Activated T-cell treated with anti-CD3 and anti-CD28 coated beads, Interleukin-2, amount 50 U/mL, for 24 hours (primary cell): ENCODE results near the gene TMX2.
"Not testable (repeated sequence)": the region's sequence is repeated elsewhere in the genome, so short reads cannot be mapped to it uniquely, and the experiment has no call there.

Experiments used
- DNase-seq: peaks from one replicate; pipeline ENCODE4 v3.0.0-alpha.2; 2020
- H3K27ac Mint-ChIP-seq: 2 replicates; pipeline ENCODE4 v1.8.0; 2020; ENCODE audit warnings: mild to moderate bottlenecking, mixed read lengths
- H3K27me3 Mint-ChIP-seq: 2 replicates; pipeline ENCODE4 v1.8.0; 2020; ENCODE audit warnings: mixed read lengths
- H3K36me3 Mint-ChIP-seq: 2 replicates; pipeline ENCODE4 v1.8.0; 2020; ENCODE audit warnings: low read depth, mixed read lengths
- H3K4me1 Mint-ChIP-seq: 2 replicates; pipeline ENCODE4 v1.8.0; 2020; ENCODE audit warnings: low read depth, mixed read lengths
- H3K4me3 Mint-ChIP-seq: 2 replicates; pipeline ENCODE4 v1.8.0; 2020; ENCODE audit warnings: mild to moderate bottlenecking, moderate library complexity, mixed read lengths
- H3K9me3 Mint-ChIP-seq: 2 replicates; pipeline ENCODE4 v1.8.0; 2020; ENCODE audit warnings: mixed read lengths

TMX2 gene

GRCh38 chr11:57699813-57700212 is 12.6 kb upstream of the TMX2 start:
- Mint-ChIP-seq H3K27ac (peak overlapping the region; percentile 74), H3K4me1 (no peaks in the 10 kb centered on the region), H3K36me3 (peaks cover 95% of the 10 kb centered on the region), H3K9me3 (no peaks in the 10 kb centered on the region), H3K4me3 (no peak overlapping the region), H3K27me3 (no peaks in the 10 kb centered on the region)
- DNase-seq, result no peak

GRCh38 chr11:57700425-57700824 is 12.0 kb upstream of the TMX2 start:
- Mint-ChIP-seq H3K27me3 (no peaks in the 10 kb centered on the region), H3K4me1 (no peaks in the 10 kb centered on the region), H3K9me3 (no peaks in the 10 kb centered on the region), H3K36me3 (peaks cover 92% of the 10 kb centered on the region), H3K4me3 (no peak overlapping the region), H3K27ac (peak overlapping the region; percentile 20)
- no peak for DNase-seq

GRCh38 chr11:57703341-57703740 is 9.1 kb upstream of the TMX2 start:
- peak overlapping the region; percentile 65 for H3K27ac Mint-ChIP-seq
- no peak overlapping the region for H3K4me3 Mint-ChIP-seq
- no peaks in the 10 kb centered on the region for H3K9me3 Mint-ChIP-seq
- no peaks in the 10 kb centered on the region for H3K27me3 Mint-ChIP-seq
- H3K36me3 Mint-ChIP-seq, result peaks cover 81% of the 10 kb centered on the region
- peaks cover 6% of the 10 kb centered on the region for H3K4me1 Mint-ChIP-seq
- no peak for DNase-seq

GRCh38 chr11:57704932-57705331 is 7.5 kb upstream of the TMX2 start:
- DNase-seq, result no peak
- no peaks in the 10 kb centered on the region for H3K27me3 Mint-ChIP-seq
- no peak overlapping the region for H3K4me3 Mint-ChIP-seq
- H3K4me1 Mint-ChIP-seq, result peaks cover 21% of the 10 kb centered on the region
- H3K36me3 Mint-ChIP-seq, result peaks cover 76% of the 10 kb centered on the region
- no peaks in the 10 kb centered on the region for H3K9me3 Mint-ChIP-seq
- H3K27ac Mint-ChIP-seq, result peak overlapping the region; percentile 60

- not testable (repeated sequence) for H3K4me3 Mint-ChIP-seq, H3K9me3 Mint-ChIP-seq, H3K27me3 Mint-ChIP-seq, H3K27ac Mint-ChIP-seq, DNase-seq
- peaks cover 71% of the 10 kb centered on the region for H3K36me3 Mint-ChIP-seq
- peaks cover 24% of the 10 kb centered on the region for H3K4me1 Mint-ChIP-seq
These were observed 7.0 kb upstream of the TMX2 start for GRCh38 chr11:57705432-57705831.

- Mint-ChIP-seq H3K27ac (peak overlapping the region; percentile 50), H3K36me3 (peaks cover 60% of the 10 kb centered on the region), H3K9me3 (no peaks in the 10 kb centered on the region), H3K4me1 (peaks cover 55% of the 10 kb centered on the region), H3K4me3 (peak overlapping the region; percentile 94), H3K27me3 (no peaks in the 10 kb centered on the region)
- DNase-seq, result no peak
These were observed 2.5 kb upstream of the TMX2 start for GRCh38 chr11:57709802-57710367.

GRCh38 chr11:57711414-57712255 is 758 bp upstream of the TMX2 start, which contains the start of gene MED19:
TSS of gene MED19 (minus strand) at chr11:57712215. CDS start at chr11:57712179, 36 bp downstream.
- peak within 1 kb of the TSS; percentile 94 for H3K4me3 Mint-ChIP-seq
- peaks cover 59% of the 10 kb centered on the region for H3K4me1 Mint-ChIP-seq
- no peaks in the 10 kb centered on the region for H3K27me3 Mint-ChIP-seq
- H3K36me3 Mint-ChIP-seq, result peaks cover 56% of the 10 kb centered on the region
- H3K27ac Mint-ChIP-seq, result peak within 1 kb of the TSS; percentile 96
- DNase-seq, result peak; percentile 82
- no peaks in the 10 kb centered on the region for H3K9me3 Mint-ChIP-seq

GRCh38 chr11:57713835-57714234 is 1.4 kb downstream of the TMX2 start:
- H3K4me1 Mint-ChIP-seq, result peaks cover 54% of the 10 kb centered on the region
- no peaks in the 10 kb centered on the region for H3K27me3 Mint-ChIP-seq
- no peaks in the 10 kb centered on the region for H3K9me3 Mint-ChIP-seq
- DNase-seq, result no peak
- peak overlapping the region; percentile 94 for H3K4me3 Mint-ChIP-seq
- peaks cover 59% of the 10 kb centered on the region for H3K36me3 Mint-ChIP-seq
- peak overlapping the region; percentile 96 for H3K27ac Mint-ChIP-seq

GRCh38 chr11:57716726-57717125 is 4.3 kb downstream of the TMX2 start:
- not testable (repeated sequence) for DNase-seq, H3K27ac Mint-ChIP-seq, H3K9me3 Mint-ChIP-seq, H3K27me3 Mint-ChIP-seq, H3K4me3 Mint-ChIP-seq
- Mint-ChIP-seq H3K36me3 (peaks cover 73% of the 10 kb centered on the region), H3K4me1 (peaks cover 28% of the 10 kb centered on the region)

GRCh38 chr11:57727185-57727584 is 14.8 kb downstream of the TMX2 start:
- H3K9me3 Mint-ChIP-seq, result no peaks in the 10 kb centered on the region
- no peak overlapping the region for H3K4me3 Mint-ChIP-seq
- H3K27me3 Mint-ChIP-seq, result no peaks in the 10 kb centered on the region
- peak overlapping the region; percentile 64 for H3K27ac Mint-ChIP-seq
- peaks cover 23% of the 10 kb centered on the region for H3K4me1 Mint-ChIP-seq
- peaks cover 64% of the 10 kb centered on the region for H3K36me3 Mint-ChIP-seq
- DNase-seq, result no peak

- no peak for DNase-seq
- Mint-ChIP-seq H3K4me1 (peaks cover 23% of the 10 kb centered on the region), H3K4me3 (no peak overlapping the region), H3K9me3 (no peaks in the 10 kb centered on the region), H3K27ac (peak overlapping the region; percentile 76), H3K27me3 (no peaks in the 10 kb centered on the region), H3K36me3 (peaks cover 63% of the 10 kb centered on the region)
These were observed 16.4 kb downstream of the TMX2 start for GRCh38 chr11:57728829-57729228.

- H3K9me3 Mint-ChIP-seq, result no peaks in the 10 kb centered on the region
- H3K27me3 Mint-ChIP-seq, result no peaks in the 10 kb centered on the region
- peaks cover 63% of the 10 kb centered on the region for H3K36me3 Mint-ChIP-seq
- DNase-seq, result no peak
- no peak overlapping the region for H3K27ac Mint-ChIP-seq
- H3K4me1 Mint-ChIP-seq, result peaks cover 23% of the 10 kb centered on the region
- H3K4me3 Mint-ChIP-seq, result no peak overlapping the region
These were observed 17.1 kb downstream of the TMX2 start for GRCh38 chr11:57729479-57729878.

- Mint-ChIP-seq H3K9me3 (no peaks in the 10 kb centered on the region), H3K36me3 (peaks cover 75% of the 10 kb centered on the region), H3K4me3 (no peak overlapping the region), H3K4me1 (peaks cover 22% of the 10 kb centered on the region), H3K27me3 (no peaks in the 10 kb centered on the region), H3K27ac (no peak overlapping the region)
- DNase-seq, result no peak
These were observed 20.3 kb downstream of the TMX2 start for GRCh38 chr11:57732661-57733060.

GRCh38 chr11:57735619-57736298 is 23.4 kb downstream of the TMX2 start:
- Mint-ChIP-seq H3K9me3 (no peaks in the 10 kb centered on the region), H3K4me3 (no peak overlapping the region), H3K27ac (peak overlapping the region; percentile 71), H3K27me3 (no peaks in the 10 kb centered on the region), H3K4me1 (peaks cover 17% of the 10 kb centered on the region), H3K36me3 (peaks cover 84% of the 10 kb centered on the region)
- no peak for DNase-seq
